Memory B cell (primary cell): Measurements from ENCODE around the gene TDRD3.

Experiments
- ATAC-seq: fragments of 150-1000 bp; cut with Tn5 transposase; 2 replicates; pipeline ENCODE4 v1.10.0; 2021; ENCODE audit warnings: low read depth, mild to moderate bottlenecking, moderate library complexity
- DNase-seq, 2 donors: peaks; one replicate each; pipeline ENCODE4 v3.0.0; 2022; ENCODE audit warnings: low spot score in 2 of 2
- H3K27ac Mint-ChIP-seq: one replicate; pipeline ENCODE4 v1.8.0; 2022; ENCODE audit warnings: mild to moderate bottlenecking, moderate library complexity, mixed read lengths
- H3K27me3 Mint-ChIP-seq: one replicate; pipeline ENCODE4 v1.8.0; 2022; ENCODE audit warnings: mixed read lengths
- H3K36me3 Mint-ChIP-seq: one replicate; pipeline ENCODE4 v1.8.0; 2022; ENCODE audit warnings: mild to moderate bottlenecking, mixed read lengths
- H3K4me1 Mint-ChIP-seq: one replicate; pipeline ENCODE4 v1.8.0; 2022; ENCODE audit warnings: mixed read lengths
- H3K4me3 Mint-ChIP-seq: one replicate; pipeline ENCODE4 v1.8.0; 2022; ENCODE audit warnings: mild to moderate bottlenecking, moderate library complexity, mixed read lengths
- H3K9me3 Mint-ChIP-seq: one replicate; pipeline ENCODE4 v1.8.0; 2022; ENCODE audit warnings: mixed read lengths

Gene TDRD3

GRCh38 chr13:60584976-60585375 lies 188.0 kb downstream of the TDRD3 start:
- H3K4me1 Mint-ChIP-seq: peaks cover 5% of the 10 kb centered on the region
- no peak overlapping the region for H3K4me3 Mint-ChIP-seq
- DNase-seq: no peak
- no peak for ATAC-seq
- peaks cover 2% of the 10 kb centered on the region for H3K9me3 Mint-ChIP-seq
- no peak overlapping the region for H3K27ac Mint-ChIP-seq
- peaks cover 2% of the 10 kb centered on the region for H3K27me3 Mint-ChIP-seq
- H3K36me3 Mint-ChIP-seq: no peaks in the 10 kb centered on the region

GRCh38 chr13:60590800-60591747 lies 194.1 kb downstream of the TDRD3 start:
- H3K9me3 Mint-ChIP-seq: no peaks in the 10 kb centered on the region
- H3K4me1 Mint-ChIP-seq: no peaks in the 10 kb centered on the region
- peaks cover 3% of the 10 kb centered on the region for H3K27me3 Mint-ChIP-seq
- H3K4me3 Mint-ChIP-seq: no peak overlapping the region
- H3K27ac Mint-ChIP-seq: no peak overlapping the region
- no peaks in the 10 kb centered on the region for H3K36me3 Mint-ChIP-seq
- ATAC-seq (no peak), DNase-seq (no peak)

- ATAC-seq: no peak
Measured at GRCh38 chr13:60603049-60603448, 206.0 kb downstream of the TDRD3 start.

GRCh38 chr13:60604058-60604457 lies 207.0 kb downstream of the TDRD3 start:
- H3K27me3 Mint-ChIP-seq: peaks cover 3% of the 10 kb centered on the region
- ATAC-seq (no peak), DNase-seq (no peak)
- no peaks in the 10 kb centered on the region for H3K4me1 Mint-ChIP-seq
- no peak overlapping the region for H3K27ac Mint-ChIP-seq
- no peak overlapping the region for H3K4me3 Mint-ChIP-seq
- no peaks in the 10 kb centered on the region for H3K9me3 Mint-ChIP-seq
- no peaks in the 10 kb centered on the region for H3K36me3 Mint-ChIP-seq

More at GRCh38 chr13:60603049-60603448, 206.0 kb downstream of the TDRD3 start:
- H3K36me3 Mint-ChIP-seq: no peaks in the 10 kb centered on the region
- no peak overlapping the region for H3K27ac Mint-ChIP-seq
- H3K9me3 Mint-ChIP-seq: no peaks in the 10 kb centered on the region
- no peak overlapping the region for H3K4me3 Mint-ChIP-seq
- DNase-seq: no peak
- no peaks in the 10 kb centered on the region for H3K4me1 Mint-ChIP-seq
- H3K27me3 Mint-ChIP-seq: peaks cover 3% of the 10 kb centered on the region

GRCh38 chr13:60608954-60609353 lies 211.9 kb downstream of the TDRD3 start:
- Mint-ChIP-seq H3K4me1 (no peaks in the 10 kb centered on the region), H3K27me3 (no peaks in the 10 kb centered on the region), H3K27ac (no peak overlapping the region), H3K4me3 (no peak overlapping the region), H3K9me3 (no peaks in the 10 kb centered on the region), H3K36me3 (no peaks in the 10 kb centered on the region)
- DNase-seq (no peak), ATAC-seq (no peak)

GRCh38 chr13:60611523-60611922 lies 214.5 kb downstream of the TDRD3 start:
- Mint-ChIP-seq H3K4me1 (no peaks in the 10 kb centered on the region), H3K27ac (no peak overlapping the region), H3K9me3 (no peaks in the 10 kb centered on the region), H3K36me3 (no peaks in the 10 kb centered on the region), H3K27me3 (no peaks in the 10 kb centered on the region), H3K4me3 (no peak overlapping the region)
- ATAC-seq (no peak), DNase-seq (no peak)

- DNase-seq (no peak), ATAC-seq (no peak)
- H3K4me1 Mint-ChIP-seq: no peaks in the 10 kb centered on the region
- no peaks in the 10 kb centered on the region for H3K9me3 Mint-ChIP-seq
- H3K4me3 Mint-ChIP-seq: no peak overlapping the region
- H3K27me3 Mint-ChIP-seq: no peaks in the 10 kb centered on the region
- no peaks in the 10 kb centered on the region for H3K36me3 Mint-ChIP-seq
- no peak overlapping the region for H3K27ac Mint-ChIP-seq
Measured at GRCh38 chr13:60612593-60612992, 215.6 kb downstream of the TDRD3 start.

- Mint-ChIP-seq H3K27ac (no peak overlapping the region), H3K4me3 (no peak overlapping the region), H3K4me1 (no peaks in the 10 kb centered on the region), H3K27me3 (no peaks in the 10 kb centered on the region), H3K36me3 (no peaks in the 10 kb centered on the region), H3K9me3 (no peaks in the 10 kb centered on the region)
- ATAC-seq (no peak), DNase-seq (no peak)
Measured at GRCh38 chr13:60613080-60613479, 216.1 kb downstream of the TDRD3 start.

- no peak for ATAC-seq
- H3K4me3 Mint-ChIP-seq: no peak overlapping the region
- no peak for DNase-seq
- no peaks in the 10 kb centered on the region for H3K36me3 Mint-ChIP-seq
- H3K27me3 Mint-ChIP-seq: no peaks in the 10 kb centered on the region
- H3K9me3 Mint-ChIP-seq: no peaks in the 10 kb centered on the region
- no peaks in the 10 kb centered on the region for H3K4me1 Mint-ChIP-seq
- no peak overlapping the region for H3K27ac Mint-ChIP-seq
Measured at GRCh38 chr13:60617991-60618733, 221.1 kb downstream of the TDRD3 start.

- peaks cover 2% of the 10 kb centered on the region for H3K27me3 Mint-ChIP-seq
- no peak overlapping the region for H3K4me3 Mint-ChIP-seq
- no peaks in the 10 kb centered on the region for H3K36me3 Mint-ChIP-seq
- H3K27ac Mint-ChIP-seq: no peak overlapping the region
- ATAC-seq (no peak), DNase-seq (no peak)
- no peaks in the 10 kb centered on the region for H3K9me3 Mint-ChIP-seq
- H3K4me1 Mint-ChIP-seq: no peaks in the 10 kb centered on the region
Measured at GRCh38 chr13:60619461-60619860, 222.4 kb downstream of the TDRD3 start.

- H3K9me3 Mint-ChIP-seq: no peaks in the 10 kb centered on the region
- H3K4me3 Mint-ChIP-seq: no peak overlapping the region
- H3K27me3 Mint-ChIP-seq: peaks cover 2% of the 10 kb centered on the region
- H3K36me3 Mint-ChIP-seq: no peaks in the 10 kb centered on the region
- H3K27ac Mint-ChIP-seq: no peak overlapping the region
- DNase-seq: no peak
- no peaks in the 10 kb centered on the region for H3K4me1 Mint-ChIP-seq
- no peak for ATAC-seq
Measured at GRCh38 chr13:60620611-60621395, 223.8 kb downstream of the TDRD3 start.

- Mint-ChIP-seq H3K9me3 (no peaks in the 10 kb centered on the region), H3K4me3 (no peak overlapping the region), H3K27me3 (peaks cover 2% of the 10 kb centered on the region), H3K36me3 (no peaks in the 10 kb centered on the region), H3K4me1 (no peaks in the 10 kb centered on the region), H3K27ac (no peak overlapping the region)
- ATAC-seq: no peak
- no peak for DNase-seq
Measured at GRCh38 chr13:60623151-60623550, 226.1 kb downstream of the TDRD3 start.
